IMR-90 (cell line): ENCODE results near the gene ATP6V0A4. TPM values are rescaled to one million over a fixed set of nuclear protein-coding genes. Genes with fewer than 3 reads are reported as not detected.

Source experiments
- ATAC-seq: fragments of 200-7000 bp; cut with Tn5 transposase; 2 replicates; pipeline ENCODE4 v1.9.1; 2020; ENCODE audit warnings: low read depth, mild to moderate bottlenecking, moderate library complexity
- BruUV-seq: library from RNA; stranded (reverse); fragments of 400-500 nt; replicated peaks from 2 replicates; lab custom pipeline; 2021; lab: Mats Ljungman, UMichigan
- CTCF ChIA-PET: fragments of 300-600 bp; formaldehyde crosslinking; extraction: SDS; loops from one replicate; lab custom pipeline; 2021; ENCODE audit warnings: antibody characterized with exemption; lab: Yijun Ruan, JAX
- POLR2A ChIA-PET: fragments of 300-600 bp; sonication (Branson Sonifier 250); formaldehyde crosslinking; loops from one replicate; lab custom pipeline; 2022; ENCODE audit warnings: antibody characterized with exemption; ENCODE audit not compliant: unreplicated experiment; lab: Charles Lee
- DNase-seq: peaks from one replicate; pipeline ENCODE4 v3.0.0; 2013
- H2AFZ ChIP-seq: replicated peaks from 2 replicates; pipeline ENCODE3; 2013; ENCODE audit warnings: low read length, mild to moderate bottlenecking; ENCODE audit not compliant: poor library complexity
- H2AK5ac ChIP-seq: 2 replicates; pipeline ENCODE4 v1.6.1; 2013; ENCODE audit warnings: low read depth, low read length, inconsistent platforms
- H2AK9ac ChIP-seq: replicated peaks from 2 replicates; pipeline ENCODE3; 2013; ENCODE audit warnings: mild to moderate bottlenecking, low read depth, low read length, moderate library complexity; ENCODE audit not compliant: poor library complexity
- H2BK120ac ChIP-seq: 2 replicates; pipeline ENCODE4 v1.6.1; 2013; ENCODE audit warnings: low read depth, low read length, inconsistent platforms
- H2BK15ac ChIP-seq: 3 replicates; pipeline ENCODE4 v1.6.1; 2013; ENCODE audit warnings: low read depth, low read length, inconsistent platforms
- H2BK20ac ChIP-seq: 2 replicates; pipeline ENCODE4 v1.6.1; 2013; ENCODE audit warnings: low read depth, mild to moderate bottlenecking, inconsistent platforms, low read length, moderate library complexity
- H2BK5ac ChIP-seq: 2 replicates; pipeline ENCODE4 v1.6.1; 2013; ENCODE audit warnings: mild to moderate bottlenecking, low read depth, low read length, inconsistent platforms; ENCODE audit not compliant: poor library complexity, severe bottlenecking
- H3K14ac ChIP-seq: replicated peaks from 2 replicates; pipeline ENCODE4 v1.6.1; 2013; ENCODE audit warnings: low read depth, low read length, inconsistent platforms
- H3K18ac ChIP-seq: 2 replicates; pipeline ENCODE4 v1.6.1; 2013; ENCODE audit warnings: low read depth, low read length, control low read depth
- H3K23ac ChIP-seq: 2 replicates; pipeline ENCODE4 v1.6.1; 2013; ENCODE audit warnings: low read depth, low read length, inconsistent platforms
- H3K27ac ChIP-seq: 2 replicates; pipeline ENCODE4 v1.5.1; 2013; ENCODE audit warnings: mild to moderate bottlenecking, control low read depth, low read length; ENCODE audit not compliant: insufficient read depth
- H3K27me3 ChIP-seq: 2 replicates; pipeline ENCODE4 v1.6.1; 2013; ENCODE audit warnings: low read length; ENCODE audit not compliant: control insufficient read depth, insufficient read depth
- H3K36me3 ChIP-seq: 2 replicates; pipeline ENCODE4 v1.6.1; 2013; ENCODE audit warnings: low read length, mixed read lengths; ENCODE audit not compliant: control insufficient read depth, insufficient read depth
- H3K4ac ChIP-seq: 2 replicates; pipeline ENCODE4 v1.6.1; 2013; ENCODE audit warnings: low read depth, low read length, inconsistent platforms
- H3K4me1 ChIP-seq: 2 replicates; pipeline ENCODE4 v1.6.1; 2013; ENCODE audit warnings: low read length, mixed read lengths; ENCODE audit not compliant: control insufficient read depth, insufficient read depth
- H3K4me2 ChIP-seq: 2 replicates; pipeline ENCODE4 v1.6.1; 2013; ENCODE audit warnings: low read depth, mild to moderate bottlenecking, control low read depth, low read length, moderate library complexity
- H3K4me3 ChIP-seq: 2 replicates; pipeline ENCODE4 v1.5.1; 2013; ENCODE audit warnings: low read depth, mild to moderate bottlenecking, control low read depth, low read length, moderate library complexity; ENCODE audit not compliant: insufficient read depth
- H3K56ac ChIP-seq: 2 replicates; pipeline ENCODE4 v1.6.1; 2013; ENCODE audit warnings: low read length, inconsistent platforms; ENCODE audit not compliant: insufficient read depth; ENCODE audit errors: extremely low read depth
- H3K79me1 ChIP-seq, 2 experiments: 2 replicates each; pipeline ENCODE4 v1.6.1; 2013; ENCODE audit warnings: low read length in 2 of 2, inconsistent platforms in 1 of 2, low read depth in 1 of 2
- H3K9ac ChIP-seq: 2 replicates; pipeline ENCODE4 v1.6.1; 2013; ENCODE audit warnings: low read depth, low read length, control low read depth
- H3K9me1 ChIP-seq: 2 replicates; pipeline ENCODE4 v1.6.1; 2013; ENCODE audit warnings: low read length, inconsistent platforms; ENCODE audit not compliant: insufficient read depth
- H3K9me3 ChIP-seq: 2 replicates; pipeline ENCODE4 v1.6.1; 2013; ENCODE audit warnings: low read length; ENCODE audit not compliant: control insufficient read depth, insufficient read depth
- H4K20me1 ChIP-seq: 2 replicates; pipeline ENCODE4 v1.6.1; 2013; ENCODE audit warnings: low read length, inconsistent platforms; ENCODE audit not compliant: insufficient read depth
- H4K5ac ChIP-seq: 2 replicates; pipeline ENCODE4 v1.6.1; 2013; ENCODE audit warnings: mild to moderate bottlenecking, low read depth, low read length, control low read depth
- H4K8ac ChIP-seq, 2 experiments: 2 replicates each; pipeline ENCODE4 v1.6.1; 2013; ENCODE audit warnings: low read depth in 2 of 2, low read length in 2 of 2, control low read depth in 1 of 2, inconsistent platforms in 1 of 2
- H4K91ac ChIP-seq: 2 replicates; pipeline ENCODE4 v1.6.1; 2013; ENCODE audit warnings: low read depth, low read length, inconsistent platforms; ENCODE audit not compliant: insufficient read depth
- CEBPB ChIP-seq: IDR thresholded peaks from 2 replicates; pipeline ENCODE4 v1.6.1; 2012; ENCODE audit warnings: low read depth, low read length, improper control_type of control experiment
- USF2 ChIP-seq: fragments of 150-350 bp; IDR thresholded peaks from 2 replicates; pipeline ENCODE4 v1.6.1; 2017; ENCODE audit warnings: mild to moderate bottlenecking, antibody characterized with exemption, low read length, low read depth
- WGBS, 2 experiments: methylation state at CpG; one replicate each; pipeline versions ENCODE4 v1.1.5 to v1.1.7; 2013; ENCODE audit warnings: missing lambda C conversion rate in 2 of 2; ENCODE audit not compliant: insufficient read length in 1 of 2; ENCODE audit errors: extremely low coverage in 2 of 2; 5-methylcytosine and 5-hydroxymethylcytosine counted together
- dilution Hi-C: fragments of 300-500 bp; cut with HindIII; formaldehyde crosslinking; loops from one replicate; pipeline ENCODE4 v1.14.3; 2018; ENCODE audit warnings: low sequenced_read_pairs; ENCODE audit not compliant: unreplicated experiment
- in situ Hi-C: fragments of 300-500 bp; cut with MboI; formaldehyde crosslinking; loops from 3 replicates; pipeline ENCODE4 v1.14.3; 2019; ENCODE audit warnings: low sequenced_read_pairs, inconsistent platforms, mixed read lengths
- intact Hi-C: fragments of 100-400 bp; cut with micrococcal nuclease; formaldehyde crosslinking; loops from 2 replicates; pipeline ENCODE4 v1.10.0; 2022
- polyA plus RNA-seq, 3 experiments: library from polyadenylated mRNA; depleted of rRNA; stranded (reverse); fragments of >200 nt; gene quantifications; 2 replicates each; pipeline ENCODE4 v1.2.3, GENCODE V29; 2012; ENCODE audit warnings: low replicate concordance in 1 of 3
- total RNA-seq: library from RNA; depleted of rRNA; stranded (reverse); fragments of >200 nt; gene quantifications from 2 replicates; pipeline ENCODE4 v1.2.3, GENCODE V29; 2012

The ATP6V0A4 gene
- total and polyA plus RNA-seq, 2 of the 4 experiments (the other 2 are of a cell fraction) = 0.05 to 0.18 TPM

GRCh38 chr7:138804618-138805017 is 6.6 kb upstream of the ATP6V0A4 start:
- WGBS, 2 experiments = no CpG with 5 or more reads among the region's 1 CpG
- Histone ChIP-seq H3K9me1 (no peaks in the 10 kb centered on the region), H3K4ac (no peak overlapping the region), H3K79me1 (no peaks in the 10 kb centered on the region), H2BK15ac (no peak overlapping the region), H3K18ac (no peak overlapping the region), H2AFZ (no peak overlapping the region), H3K4me3 (no peak overlapping the region), H3K9ac (no peak overlapping the region), H3K36me3 (no peaks in the 10 kb centered on the region), H3K27me3 (no peaks in the 10 kb centered on the region; the same call in 1 of the 2 replicates), H3K4me1 (no peaks in the 10 kb centered on the region), H3K14ac (no peak overlapping the region), H4K8ac (no peak overlapping the region), H4K91ac (no peak overlapping the region), H2BK5ac (no peak overlapping the region), H4K5ac (no peak overlapping the region), H2AK5ac (no peak overlapping the region), H3K56ac (no peak overlapping the region), H3K4me2 (no peak overlapping the region), H2BK120ac (no peak overlapping the region), H3K23ac (no peak overlapping the region), H2BK20ac (no peak overlapping the region), H4K20me1 (no peaks in the 10 kb centered on the region), H3K27ac (no peak overlapping the region), H3K9me3 (no peaks in the 10 kb centered on the region), H2AK9ac (no peak overlapping the region)
- in situ Hi-C loops = no loop called here
- POLR2A ChIA-PET = no interaction called here
- BruUV-seq = no TSS peak
- no peak for ATAC-seq
- TF ChIP-seq CEBPB = no peak
- no peak for TF ChIP-seq USF2
- dilution Hi-C loops = no loop called here
- CTCF ChIA-PET = no interaction called here
- DNase-seq = no peak
- intact Hi-C loops = no loop called here
